Measurements from ENCODE around the gene EED. TPM values are rescaled to one million over a fixed set of nuclear protein-coding genes. Genes with fewer than 3 reads are reported as not detected.

Gene EED
- polyA plus RNA-seq, 1 donor from 2014 or later = 40.1 TPM

DNA sequence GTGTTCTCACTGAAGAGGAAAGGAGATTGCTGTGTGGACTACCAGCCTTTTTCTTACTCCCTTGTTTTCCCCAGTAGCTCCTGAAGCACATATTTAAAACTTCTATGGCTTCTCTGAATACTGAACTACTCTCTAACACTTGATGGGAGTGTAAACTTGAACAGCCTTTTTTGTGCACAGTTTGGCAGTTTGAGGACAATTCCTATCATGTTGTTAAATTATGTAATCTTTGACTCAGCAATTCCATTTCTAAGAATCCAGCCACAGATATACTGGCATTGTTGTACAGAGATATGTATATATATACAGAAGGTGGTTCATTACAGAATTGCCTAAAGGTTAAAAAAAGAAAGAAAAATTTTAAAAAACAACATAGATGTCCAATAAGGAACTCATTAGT lies 47.1 kb upstream of the EED start:
- H3K9me3 ChIP-seq (ENCODE audit: low read length) = no peaks in the 10 kb centered on the region
- no peak overlapping the region for H3K4me3 ChIP-seq (ENCODE audit: low read length)
- no peaks in the 10 kb centered on the region for H3K27me3 ChIP-seq (ENCODE audit: insufficient read depth, low read depth, low read length)

DNA sequence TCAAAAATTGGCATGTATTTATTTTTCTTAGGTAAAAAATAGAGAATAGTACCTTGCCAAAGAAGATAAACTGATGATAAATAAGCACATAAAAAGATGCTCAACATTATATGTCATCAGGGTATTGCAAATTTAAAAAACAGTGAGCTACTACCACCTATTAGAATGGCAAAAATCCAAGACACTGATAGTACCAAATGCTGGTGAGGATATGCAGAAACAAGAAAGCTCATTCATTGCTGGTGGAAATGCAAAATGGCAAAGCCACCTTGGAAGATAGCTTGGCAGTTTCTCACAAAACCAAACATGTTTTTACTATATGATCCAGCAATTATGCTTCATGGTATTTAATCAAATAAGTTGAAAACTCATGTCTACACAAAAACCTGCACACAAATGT lies 46.4 kb upstream of the EED start:
- H3K79me2 ChIP-seq (replicated peaks; ENCODE audit: insufficient read depth, low read length) = no peaks in the 10 kb centered on the region
- no peaks in the 10 kb centered on the region for H3K27me3 ChIP-seq (ENCODE audit: insufficient read depth, low read depth, low read length)
- no peak overlapping the region for H2AFZ ChIP-seq (ENCODE audit: low read depth, low read length)
- no peak overlapping the region for H3K4me3 ChIP-seq (ENCODE audit: low read length)
- H3K9me3 ChIP-seq (ENCODE audit: low read length) = no peaks in the 10 kb centered on the region
- H3K4me2 ChIP-seq (ENCODE audit: low read length) = no peak overlapping the region
- no peaks in the 10 kb centered on the region for H3K36me3 ChIP-seq (ENCODE audit: insufficient read depth, low read length)
- H4K20me1 ChIP-seq (ENCODE audit: insufficient read depth) = no peaks in the 10 kb centered on the region
- H3K27ac ChIP-seq (ENCODE audit: low read length) = no peak overlapping the region
- H3K9me2 ChIP-seq (ENCODE audit: insufficient read depth, low read length) = no peaks in the 10 kb centered on the region
- H3K9ac ChIP-seq (ENCODE audit: low read length) = no peak overlapping the region
- TF ChIP-seq TAF1 (IDR thresholded peaks at IDR 0.05; ENCODE audit: low read depth) = no peak
- TF ChIP-seq POLR2AphosphoS5 (IDR thresholded peaks at IDR 0.05) = no peak
- TF ChIP-seq EP300 (conservative IDR thresholded peaks at IDR 0.05; ENCODE audit: poor library complexity, severe bottlenecking) = no peak
- TF ChIP-seq, protein P1, sequence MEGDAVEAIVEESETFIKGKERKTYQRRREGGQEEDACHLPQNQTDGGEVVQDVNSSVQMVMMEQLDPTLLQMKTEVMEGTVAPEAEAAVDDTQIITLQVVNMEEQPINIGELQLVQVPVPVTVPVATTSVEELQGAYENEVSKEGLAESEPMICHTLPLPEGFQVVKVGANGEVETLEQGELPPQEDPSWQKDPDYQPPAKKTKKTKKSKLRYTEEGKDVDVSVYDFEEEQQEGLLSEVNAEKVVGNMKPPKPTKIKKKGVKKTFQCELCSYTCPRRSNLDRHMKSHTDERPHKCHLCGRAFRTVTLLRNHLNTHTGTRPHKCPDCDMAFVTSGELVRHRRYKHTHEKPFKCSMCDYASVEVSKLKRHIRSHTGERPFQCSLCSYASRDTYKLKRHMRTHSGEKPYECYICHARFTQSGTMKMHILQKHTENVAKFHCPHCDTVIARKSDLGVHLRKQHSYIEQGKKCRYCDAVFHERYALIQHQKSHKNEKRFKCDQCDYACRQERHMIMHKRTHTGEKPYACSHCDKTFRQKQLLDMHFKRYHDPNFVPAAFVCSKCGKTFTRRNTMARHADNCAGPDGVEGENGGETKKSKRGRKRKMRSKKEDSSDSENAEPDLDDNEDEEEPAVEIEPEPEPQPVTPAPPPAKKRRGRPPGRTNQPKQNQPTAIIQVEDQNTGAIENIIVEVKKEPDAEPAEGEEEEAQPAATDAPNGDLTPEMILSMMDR (IDR thresholded peaks at IDR 0.05; ENCODE audit: poor library complexity, severe bottlenecking) = no peak
- TF ChIP-seq MXI1 (conservative IDR thresholded peaks at IDR 0.05; ENCODE audit: poor library complexity, severe bottlenecking) = no peak
- TF ChIP-seq RAD21 (conservative IDR thresholded peaks at IDR 0.05) = no peak
- TF ChIP-seq EZH2 (IDR thresholded peaks at IDR 0.05; ENCODE audit: borderline replicate concordance, insufficient read depth, low read length, poor library complexity, severe bottlenecking) = no peak
- TF ChIP-seq, protein P2, sequence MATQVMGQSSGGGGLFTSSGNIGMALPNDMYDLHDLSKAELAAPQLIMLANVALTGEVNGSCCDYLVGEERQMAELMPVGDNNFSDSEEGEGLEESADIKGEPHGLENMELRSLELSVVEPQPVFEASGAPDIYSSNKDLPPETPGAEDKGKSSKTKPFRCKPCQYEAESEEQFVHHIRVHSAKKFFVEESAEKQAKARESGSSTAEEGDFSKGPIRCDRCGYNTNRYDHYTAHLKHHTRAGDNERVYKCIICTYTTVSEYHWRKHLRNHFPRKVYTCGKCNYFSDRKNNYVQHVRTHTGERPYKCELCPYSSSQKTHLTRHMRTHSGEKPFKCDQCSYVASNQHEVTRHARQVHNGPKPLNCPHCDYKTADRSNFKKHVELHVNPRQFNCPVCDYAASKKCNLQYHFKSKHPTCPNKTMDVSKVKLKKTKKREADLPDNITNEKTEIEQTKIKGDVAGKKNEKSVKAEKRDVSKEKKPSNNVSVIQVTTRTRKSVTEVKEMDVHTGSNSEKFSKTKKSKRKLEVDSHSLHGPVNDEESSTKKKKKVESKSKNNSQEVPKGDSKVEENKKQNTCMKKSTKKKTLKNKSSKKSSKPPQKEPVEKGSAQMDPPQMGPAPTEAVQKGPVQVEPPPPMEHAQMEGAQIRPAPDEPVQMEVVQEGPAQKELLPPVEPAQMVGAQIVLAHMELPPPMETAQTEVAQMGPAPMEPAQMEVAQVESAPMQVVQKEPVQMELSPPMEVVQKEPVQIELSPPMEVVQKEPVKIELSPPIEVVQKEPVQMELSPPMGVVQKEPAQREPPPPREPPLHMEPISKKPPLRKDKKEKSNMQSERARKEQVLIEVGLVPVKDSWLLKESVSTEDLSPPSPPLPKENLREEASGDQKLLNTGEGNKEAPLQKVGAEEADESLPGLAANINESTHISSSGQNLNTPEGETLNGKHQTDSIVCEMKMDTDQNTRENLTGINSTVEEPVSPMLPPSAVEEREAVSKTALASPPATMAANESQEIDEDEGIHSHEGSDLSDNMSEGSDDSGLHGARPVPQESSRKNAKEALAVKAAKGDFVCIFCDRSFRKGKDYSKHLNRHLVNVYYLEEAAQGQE (IDR thresholded peaks at IDR 0.05; ENCODE audit: borderline replicate concordance) = no peak
- H3F3A ChIP-seq (ENCODE audit: insufficient read depth, low read length, poor library complexity, severe bottlenecking) = no peaks in the 10 kb centered on the region

More for the DNA sequence above, 47.1 kb upstream of the EED start:
- H3K79me2 ChIP-seq (replicated peaks; ENCODE audit: insufficient read depth, low read length) = no peaks in the 10 kb centered on the region
- no peak overlapping the region for H3K9ac ChIP-seq (ENCODE audit: low read length)
- no peaks in the 10 kb centered on the region for H3F3A ChIP-seq (ENCODE audit: insufficient read depth, low read length, poor library complexity, severe bottlenecking)
- H3K4me2 ChIP-seq (ENCODE audit: low read length) = no peak overlapping the region
- H4K20me1 ChIP-seq (ENCODE audit: insufficient read depth) = no peaks in the 10 kb centered on the region
- TF ChIP-seq TAF1 (IDR thresholded peaks at IDR 0.05; ENCODE audit: low read depth) (no peak), SMC3 (conservative IDR thresholded peaks at IDR 0.05; ENCODE audit: poor library complexity) (no peak), POLR2AphosphoS5 (IDR thresholded peaks at IDR 0.05) (no peak), RAD21 (conservative IDR thresholded peaks at IDR 0.05) (no peak), EP300 (conservative IDR thresholded peaks at IDR 0.05; ENCODE audit: poor library complexity, severe bottlenecking) (no peak), EZH2 (IDR thresholded peaks at IDR 0.05; ENCODE audit: borderline replicate concordance, insufficient read depth, low read length, poor library complexity, severe bottlenecking) (no peak), MXI1 (conservative IDR thresholded peaks at IDR 0.05; ENCODE audit: poor library complexity, severe bottlenecking) (no peak)
- TF ChIP-seq, protein P2 (IDR thresholded peaks at IDR 0.05; ENCODE audit: borderline replicate concordance) = no peak
- TF ChIP-seq, protein P1 (IDR thresholded peaks at IDR 0.05; ENCODE audit: poor library complexity, severe bottlenecking) = no peak
- no peak overlapping the region for H3K27ac ChIP-seq (ENCODE audit: low read length)
- no peaks in the 10 kb centered on the region for H3K9me2 ChIP-seq (ENCODE audit: insufficient read depth, low read length)
- no peak overlapping the region for H2AFZ ChIP-seq (ENCODE audit: low read depth, low read length)
- no peaks in the 10 kb centered on the region for H3K36me3 ChIP-seq (ENCODE audit: insufficient read depth, low read length)
